Endothelial cell of umbilical vein (primary cell): Measurements from ENCODE around the gene UVRAG.

Source experiments
- CTCF ChIP-seq, 2 donors: IDR thresholded peaks; 1 replicate in 1 of 2; 2 replicates in 1 of 2; pipeline ENCODE4 v1.5.1; 2011; ENCODE audit warnings: low read length in 2 of 2, mild to moderate bottlenecking in 2 of 2, moderate library complexity in 2 of 2, control low read depth in 1 of 2, inconsistent platforms in 1 of 2, low read depth in 1 of 2; ENCODE audit not compliant: insufficient read depth in 1 of 2; ENCODE audit errors: extremely low read depth in 1 of 2
- MYC ChIP-seq: IDR thresholded peaks from one replicate; pipeline ENCODE4 v1.6.1; 2011; ENCODE audit warnings: mild to moderate bottlenecking, low read depth, low read length

GRCh38 chr11:75827562-75827961, 12.6 kb downstream of the UVRAG start:
- no peak for TF ChIP-seq MYC
- no peak for TF ChIP-seq CTCF (IDR thresholded peaks at IDR 0.05; ENCODE audit: extremely low read depth in 1 of 2, insufficient read depth in 1 of 2, low read depth in 1 of 2, low read length in 2 of 2)
